CD4-positive, alpha-beta memory T cell (primary cell): ENCODE data around the gene PAFAH1B1. TPM values are rescaled to one million over a fixed set of nuclear protein-coding genes. Genes with fewer than 3 reads are reported as not detected.

Experiments
- CTCF ChIA-PET: fragments of 350-600 bp; sonication (Branson Sonifier 250); formaldehyde crosslinking; loops from one replicate; lab custom pipeline; 2021; ENCODE audit warnings: inconsistent platforms; ENCODE audit not compliant: partially characterized antibody; lab: Charles Lee
- POLR2A ChIA-PET: fragments of 350-600 bp; sonication (Branson Sonifier 250); formaldehyde crosslinking; loops from one replicate; lab custom pipeline; 2021; ENCODE audit not compliant: partially characterized antibody; lab: Charles Lee
- DNase-seq, 5 donors: peaks; one replicate each; pipeline versions ENCODE4 v3.0.0 to v3.0.0-alpha.2; 2020 to 2022; ENCODE audit warnings: mixed read lengths in 1 of 5
- H3K27ac ChIP-seq: one replicate; pipeline ENCODE4 v1.7.0; 2013; ENCODE audit warnings: low read depth, low read length
- H3K27me3 ChIP-seq: 2 replicates; pipeline ENCODE4 v1.7.0; 2013; ENCODE audit warnings: mild to moderate bottlenecking, low read length, moderate library complexity; ENCODE audit not compliant: insufficient read depth
- H3K36me3 ChIP-seq: 2 replicates; pipeline ENCODE4 v1.7.0; 2013; ENCODE audit warnings: mild to moderate bottlenecking, low read length, moderate library complexity; ENCODE audit not compliant: insufficient read depth
- H3K4me1 ChIP-seq: 2 replicates; pipeline ENCODE4 v1.7.0; 2013; ENCODE audit warnings: mild to moderate bottlenecking, low read length, moderate library complexity; ENCODE audit not compliant: insufficient read depth
- H3K4me3 ChIP-seq, 2 donors: one replicate each; pipeline ENCODE4 v1.7.0; 2013; ENCODE audit warnings: low read length in 2 of 2, mild to moderate bottlenecking in 1 of 2
- H3K9me3 ChIP-seq, 2 donors: one replicate each; pipeline ENCODE4 v1.7.0; 2013; ENCODE audit warnings: low read length in 2 of 2, control low read depth in 1 of 2; ENCODE audit not compliant: control insufficient read depth in 1 of 2
- H3K27ac Mint-ChIP-seq, 7 donors: one replicate each; pipeline ENCODE4 v1.8.0; 2020 to 2021; ENCODE audit warnings: mixed read lengths in 7 of 7, mild to moderate bottlenecking in 6 of 7, inconsistent platforms in 3 of 7, moderate library complexity in 3 of 7
- H3K27me3 Mint-ChIP-seq, 2 donors: one replicate each; pipeline ENCODE4 v1.8.0; 2020 to 2021; ENCODE audit warnings: mixed read lengths in 2 of 2
- H3K36me3 Mint-ChIP-seq, 2 donors: one replicate each; pipeline ENCODE4 v1.8.0; 2020 to 2021; ENCODE audit warnings: mixed read lengths in 2 of 2, inconsistent platforms in 1 of 2, mild to moderate bottlenecking in 1 of 2
- H3K4me1 Mint-ChIP-seq, 4 donors: one replicate each; pipeline ENCODE4 v1.8.0; 2020 to 2021; ENCODE audit warnings: mixed read lengths in 4 of 4, mild to moderate bottlenecking in 1 of 4
- H3K4me3 Mint-ChIP-seq, 8 donors: one replicate each; pipeline ENCODE4 v1.8.0; 2020 to 2021; ENCODE audit warnings: mixed read lengths in 8 of 8, mild to moderate bottlenecking in 7 of 8, moderate library complexity in 6 of 8, inconsistent platforms in 3 of 8
- H3K9me3 Mint-ChIP-seq, 8 donors: one replicate each; pipeline ENCODE4 v1.8.0; 2020 to 2021; ENCODE audit warnings: mixed read lengths in 8 of 8, mild to moderate bottlenecking in 5 of 8, inconsistent platforms in 3 of 8, moderate library complexity in 1 of 8
- intact Hi-C: fragments of 100-400 bp; cut with micrococcal nuclease; formaldehyde crosslinking; loops from one replicate; pipeline ENCODE4 v1.15.1; 2023
- microRNA-seq: library from miRNA; unstranded; fragments of <30 nt; microRNA quantifications from one replicate; pipeline ENCODE4 v1.2.0, GENCODE V29; 2021; ENCODE audit warnings: borderline replicate concordance, borderline number of aligned reads, borderline microRNAs expressed, mixed read lengths
- polyA plus RNA-seq, 2 donors: library from polyadenylated mRNA; unstranded; fragments of 300-500 nt; fragmentation: Illumina TruSeq; gene quantifications; one replicate each; pipeline ENCODE4 v1.2.3, GENCODE V29; 2021
- total RNA-seq, 2 experiments: library from RNA; stranded (reverse); gene quantifications; one replicate each; pipeline ENCODE4 v1.2.3, GENCODE V29; 2021

The PAFAH1B1 gene
- total and polyA plus RNA-seq, 4 experiments from 2014 or later = 18.1 to 153 (median 87.8) TPM

- Mint-ChIP-seq H3K36me3 (no peaks in the 10 kb centered on the region), H3K27me3 (peaks cover 3 to 6% of the 10 kb centered on the region in 2 donors), H3K4me3 (no peak overlapping the region), H3K9me3 (no peaks in the 10 kb centered on the region), H3K27ac (no peak overlapping the region), H3K4me1 (no peaks in the 10 kb centered on the region)
- CTCF ChIA-PET = no interaction called here
- Histone ChIP-seq H3K27ac (no peak overlapping the region), H3K4me1 (no peaks in the 10 kb centered on the region), H3K27me3 (no peaks in the 10 kb centered on the region), H3K4me3 (no peak overlapping the region), H3K9me3 (no peaks in the 10 kb centered on the region), H3K36me3 (no peaks in the 10 kb centered on the region)
- POLR2A ChIA-PET = no interaction called here
- intact Hi-C loops = no loop called here
- no peak for DNase-seq
Measured at GRCh38 chr17:2734939-2735338, 141.5 kb downstream of the PAFAH1B1 start.

Small RNAs within 50 kb of the gene (microRNA-seq; reads per million reads assigned to microRNA genes)
- not detected for gene MIR6776

Other genes starting within 250 kb of the PAFAH1B1 start
- gene MNT, start 192.6 kb upstream of the PAFAH1B1 start, total RNA-seq = 10 to 100 TPM; 45.0 to 50.7 TPM
- 1 to 10 TPM in 1 of 2 donors, under 1 TPM in 1; 0.29 to 1.4 TPM for gene MNT, start 192.6 kb upstream of the PAFAH1B1 start, polyA plus RNA-seq
- gene METTL16, start 81.8 kb upstream of the PAFAH1B1 start, total RNA-seq = 10 to 100 TPM; 50.1 to 51.8 TPM
- 10 to 100 TPM in 1 of 2 donors, 1 to 10 TPM in 1; 7.5 to 28.9 TPM for gene METTL16, start 81.8 kb upstream of the PAFAH1B1 start, polyA plus RNA-seq
- gene CLUH, start 118.1 kb downstream of the PAFAH1B1 start, total RNA-seq = 10 to 100 TPM; 43.5 to 44.1 TPM
- 10 to 100 TPM in 1 of 2 donors, 1 to 10 TPM in 1; 5.5 to 14.7 TPM for gene CLUH, start 118.1 kb downstream of the PAFAH1B1 start, polyA plus RNA-seq
- under 1 TPM; 0.32 to 0.47 TPM for gene CCDC92B, start 156.0 kb downstream of the PAFAH1B1 start, total RNA-seq
- not detected for gene CCDC92B, start 156.0 kb downstream of the PAFAH1B1 start, polyA plus RNA-seq
- 1 to 10 TPM; 9.0 to 9.9 TPM for gene RAP1GAP2, start 202.8 kb downstream of the PAFAH1B1 start, total RNA-seq
- gene RAP1GAP2, start 202.8 kb downstream of the PAFAH1B1 start, polyA plus RNA-seq = 1 to 10 TPM in 1 of 2 donors, under 1 TPM in 1; 0.38 to 7.1 TPM